Adrenal gland (tissue), 12 donors: ENCODE measurements around the gene PDE8A. TPM values are rescaled to one million over a fixed set of nuclear protein-coding genes. Genes with fewer than 3 reads are reported as not detected.

ENCODE experiments used
- DNase-seq, 7 donors: peaks; one replicate each; pipeline ENCODE4 v3.0.0-alpha.2; 2019 to 2020
- H3K27ac ChIP-seq, 5 donors: fragments of 200-600 bp; sonication (generic) in 4 of 5; 1 replicate in 3 of 5; 2 replicates in 2 of 5; pipeline versions ENCODE4 v1.5.1 to v1.8.0; 2016 to 2020; ENCODE audit warnings: mild to moderate bottlenecking in 1 of 5
- H3K27me3 ChIP-seq: fragments of 200-600 bp; 2 replicates; pipeline ENCODE4 v1.8.0; 2021
- H3K36me3 ChIP-seq, 2 donors: fragments of 200-600 bp; replicated peaks in 1 of 2; 1 replicate in 1 of 2; 2 replicates in 1 of 2; pipeline versions ENCODE4 v1.5.1 to v1.8.0; 2018 to 2022
- H3K4me1 ChIP-seq, 2 donors: fragments of 200-600 bp; replicated peaks in 1 of 2; 1 replicate in 1 of 2; 2 replicates in 1 of 2; pipeline versions ENCODE4 v1.5.1 to v1.8.0; 2018 to 2021
- H3K4me3 ChIP-seq, 4 donors: fragments of 200-600 bp; sonication (generic) in 3 of 4; one replicate each; pipeline ENCODE4 v1.5.1; 2016 to 2018
- H3K9me3 ChIP-seq, 3 donors: fragments of 200-600 bp; sonication (generic) in 1 of 3; replicated peaks in 1 of 3; 1 replicate in 2 of 3; 2 replicates in 1 of 3; pipeline versions ENCODE4 v1.5.1 to v1.8.0; 2016 to 2021
- POLR2A ChIP-seq, 2 donors: fragments of 450-650 bp; IDR thresholded peaks; one replicate each; pipeline ENCODE4 v1.6.1; 2017; ENCODE audit warnings: antibody characterized with exemption in 2 of 2, mild to moderate bottlenecking in 2 of 2, moderate library complexity in 1 of 2
- WGBS, 4 donors: extraction: QIAGEN DNeasy Blood & Tissue Kit in 2 of 4; methylation state at CpG; one replicate each; pipeline versions ENCODE4 v1.1.5 to v1.1.7; 2013 to 2017; 5-methylcytosine and 5-hydroxymethylcytosine counted together
- intact Hi-C, 2 donors: fragments of 100-400 bp; cut with DNase I; formaldehyde crosslinking; loops; one replicate each; pipeline versions ENCODE4 v1.14.1 to v1.15.0; 2022 to 2023
- polyA plus RNA-seq, 3 donors: library from polyadenylated mRNA; stranded (reverse); fragments of 200-250 nt in 2 of 3; fragments of 350-450 nt in 1 of 3; fragmentation: Illumina TruSeq in 1 of 3; extraction: RNeasy Lipid Tissue Mini Kit (QIAGEN cat#74804) in 1 of 3; gene quantifications; one replicate each; pipeline ENCODE4 v1.2.3, GENCODE V29; 2013 to 2014
- total RNA-seq, 9 donors: library from RNA; depleted of rRNA in 4 of 9; stranded (reverse); fragments of >200 nt in 4 of 9; fragments of 120-200 nt in 1 of 9; fragmentation: NEBNext Ultra II Directional in 1 of 9; extraction: Animal tissue kit (Norgen Biotek cat#: 25700) in 1 of 9; gene quantifications; one replicate each; pipeline versions ENCODE4 v1.1.0 to v1.2.4, GENCODE V29; 2013 to 2023
- TF ChIP-seq, protein P1 (sequence below), 6 experiments: fragments of 450-650 bp in 4 of 6; fragments of 200-600 bp in 2 of 6; sonication (generic) in 1 of 6; IDR thresholded peaks; 1 replicate in 5 of 6; 2 replicates in 1 of 6; pipeline versions ENCODE4 v1.5.1 to v1.8.0; 2016 to 2021; ENCODE audit warnings: antibody characterized with exemption in 6 of 6, mild to moderate bottlenecking in 2 of 6, moderate library complexity in 1 of 6
- donor health status: healthy with polysubstance abuse.
- donor health status: Bipolar disorder and iron deficiency.
- donor health status: DM: yes; HTN: yes; CAD: no.
- donor health status: DM: no; HTN: no; CAD: no.
- donor health status: DM: no; HTN: no; CAD: no.
- donor health status: DM: yes; HTN: yes; CAD: no.

Gene PDE8A
- total and polyA plus RNA-seq, 12 donors: 47.3 to 123 (median 66.4) TPM

- Histone ChIP-seq H3K27ac (peak overlapping the region in 3 of 5 donors; percentile 24 to 52 (median 48)), H3K4me3 (no peak overlapping the region), H3K27me3 (no peaks in the 10 kb centered on the region), H3K36me3 (no peaks in the 10 kb centered on the region), H3K9me3 (no peaks in the 10 kb centered on the region), H3K4me1 (peaks cover 8 to 68% of the 10 kb centered on the region in 2 donors)
- TF ChIP-seq, protein P1, sequence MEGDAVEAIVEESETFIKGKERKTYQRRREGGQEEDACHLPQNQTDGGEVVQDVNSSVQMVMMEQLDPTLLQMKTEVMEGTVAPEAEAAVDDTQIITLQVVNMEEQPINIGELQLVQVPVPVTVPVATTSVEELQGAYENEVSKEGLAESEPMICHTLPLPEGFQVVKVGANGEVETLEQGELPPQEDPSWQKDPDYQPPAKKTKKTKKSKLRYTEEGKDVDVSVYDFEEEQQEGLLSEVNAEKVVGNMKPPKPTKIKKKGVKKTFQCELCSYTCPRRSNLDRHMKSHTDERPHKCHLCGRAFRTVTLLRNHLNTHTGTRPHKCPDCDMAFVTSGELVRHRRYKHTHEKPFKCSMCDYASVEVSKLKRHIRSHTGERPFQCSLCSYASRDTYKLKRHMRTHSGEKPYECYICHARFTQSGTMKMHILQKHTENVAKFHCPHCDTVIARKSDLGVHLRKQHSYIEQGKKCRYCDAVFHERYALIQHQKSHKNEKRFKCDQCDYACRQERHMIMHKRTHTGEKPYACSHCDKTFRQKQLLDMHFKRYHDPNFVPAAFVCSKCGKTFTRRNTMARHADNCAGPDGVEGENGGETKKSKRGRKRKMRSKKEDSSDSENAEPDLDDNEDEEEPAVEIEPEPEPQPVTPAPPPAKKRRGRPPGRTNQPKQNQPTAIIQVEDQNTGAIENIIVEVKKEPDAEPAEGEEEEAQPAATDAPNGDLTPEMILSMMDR (IDR thresholded peaks at IDR 0.05): no peak
- no peak for TF ChIP-seq POLR2A (IDR thresholded peaks at IDR 0.05)
- intact Hi-C loops: no loop called here
- no peak for DNase-seq
Measured at GRCh38 chr15:85000189-85000864, 18.7 kb downstream of the PDE8A start.

DNA sequence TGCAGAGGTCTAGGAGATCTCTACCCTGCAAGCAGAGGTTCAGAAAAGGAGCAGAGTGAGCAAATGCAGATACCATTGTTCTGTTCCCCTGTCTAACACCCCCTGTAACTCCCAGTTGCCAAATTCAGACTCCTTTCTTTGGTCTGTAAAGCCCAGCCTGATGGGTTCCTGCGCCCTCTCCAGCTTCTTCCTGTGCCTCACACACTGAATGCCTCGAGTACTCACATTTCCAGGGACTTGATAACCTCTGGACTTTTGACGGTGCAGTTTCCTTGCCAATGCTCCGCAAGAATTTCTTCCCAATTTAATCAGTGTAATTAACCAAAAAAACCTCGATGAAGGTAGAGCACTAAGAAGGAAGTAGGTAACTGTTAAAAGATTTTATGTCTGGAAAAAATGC, 19.3 kb downstream of the PDE8A start:
- Histone ChIP-seq H3K36me3 (no peaks in the 10 kb centered on the region), H3K27ac (peak overlapping the region in 2 of 5 donors; percentile 24 to 52), H3K9me3 (no peaks in the 10 kb centered on the region), H3K27me3 (no peaks in the 10 kb centered on the region), H3K4me1 (peaks cover 8 to 72% of the 10 kb centered on the region in 2 donors), H3K4me3 (no peak overlapping the region)
- no peak for DNase-seq
- intact Hi-C loops: no loop called here
- 46 to 54% (median 49%) methylated on average over 5 of the region's 5 CpGs for WGBS, 4 donors
- TF ChIP-seq, protein P1 (IDR thresholded peaks at IDR 0.05): no peak
- no peak for TF ChIP-seq POLR2A (IDR thresholded peaks at IDR 0.05)

DNA sequence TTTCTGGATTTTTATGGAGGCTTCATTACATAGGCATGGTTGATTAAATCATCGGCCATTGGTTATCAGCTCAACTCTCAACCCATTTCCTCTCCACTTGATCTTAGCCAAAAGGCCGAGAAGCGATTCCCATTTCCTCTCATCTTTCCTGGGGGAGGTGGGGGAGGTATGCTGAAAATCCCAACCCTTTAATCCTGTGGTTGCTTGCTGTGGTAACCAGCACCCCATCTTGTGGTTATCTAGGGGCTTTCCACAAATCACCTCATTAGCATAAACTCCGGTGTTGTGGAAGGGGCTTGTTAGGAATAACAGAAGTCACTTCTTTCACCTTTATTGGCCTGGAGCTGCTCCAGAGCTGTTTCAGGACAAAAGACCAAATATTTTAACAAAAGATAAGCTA, 20.9 kb downstream of the PDE8A start:
- Histone ChIP-seq H3K27me3 (no peaks in the 10 kb centered on the region), H3K9me3 (no peaks in the 10 kb centered on the region), H3K4me1 (peaks cover 10 to 82% of the 10 kb centered on the region in 2 donors), H3K36me3 (no peaks in the 10 kb centered on the region), H3K27ac (no peak overlapping the region), H3K4me3 (no peak overlapping the region)
- DNase-seq: no peak
- intact Hi-C loops: no loop called here
- TF ChIP-seq, protein P1 (IDR thresholded peaks at IDR 0.05): no peak
- TF ChIP-seq POLR2A (IDR thresholded peaks at IDR 0.05): no peak
- 71 to 86% (median 77%) methylated on average over 4 of the region's 4 CpGs for WGBS, 4 donors

- Histone ChIP-seq H3K27me3 (no peaks in the 10 kb centered on the region), H3K36me3 (no peaks in the 10 kb centered on the region), H3K4me1 (peaks cover 23 to 84% of the 10 kb centered on the region in 2 donors), H3K4me3 (no peak overlapping the region), H3K27ac (peak overlapping the region in 1 of 5 donors; percentile 68), H3K9me3 (no peaks in the 10 kb centered on the region)
- 67 to 77% (median 70%) methylated on average over 3 of the region's 3 CpGs for WGBS, 4 donors
- intact Hi-C loops: no loop called here
- no peak for DNase-seq
- TF ChIP-seq, protein P1 (IDR thresholded peaks at IDR 0.05): no peak
- TF ChIP-seq POLR2A (IDR thresholded peaks at IDR 0.05): no peak
Measured at GRCh38 chr15:85003593-85004312, 22.1 kb downstream of the PDE8A start.
